OCI-LY3 (cell line): ENCODE results near the gene AREG.

Experiments used
- H2AFZ ChIP-seq: fragments of 200-600, 300-600 bp; shearing (Covaris generic); 2 replicates; pipeline ENCODE4 v1.6.0; 2014; ENCODE audit warnings: antibody characterized with exemption, low read depth, low read length
- H3K27ac ChIP-seq: fragments of 200-600, 300-600 bp; sonication (generic); 2 replicates; pipeline ENCODE4 v1.5.1; 2014; ENCODE audit warnings: mild to moderate bottlenecking, low read length, moderate library complexity, mixed read lengths
- H3K27me3 ChIP-seq: fragments of 200-600, 300-600 bp; sonication (generic); 2 replicates; pipeline ENCODE4 v1.6.1; 2014; ENCODE audit warnings: low read depth, low read length, mixed read lengths
- H3K36me3 ChIP-seq: fragments of 200-600, 300-600 bp; sonication (generic); replicated peaks from 2 replicates; pipeline ENCODE3; 2014; ENCODE audit warnings: low read depth, low read length, mixed read lengths
- H3K4me1 ChIP-seq: fragments of 300-600, 200-600 bp; sonication (generic); 2 replicates; pipeline ENCODE4 v1.6.1; 2014; ENCODE audit warnings: low read length, mixed read lengths
- H3K4me2 ChIP-seq: fragments of 200-600, 300-600 bp; sonication (generic); 2 replicates; pipeline ENCODE4 v1.6.1; 2014; ENCODE audit warnings: low read length, mixed read lengths
- H3K4me3 ChIP-seq: fragments of 300-600, 200-600 bp; sonication (generic); 2 replicates; pipeline ENCODE4 v1.5.1; 2014; ENCODE audit warnings: antibody characterized with exemption, mild to moderate bottlenecking, low read length, moderate library complexity
- H3K79me2 ChIP-seq: fragments of 300-600, 200-600 bp; shearing (Covaris generic); 2 replicates; pipeline ENCODE4 v1.6.1; 2014; ENCODE audit warnings: mild to moderate bottlenecking, low read length, mixed read lengths
- H3K9ac ChIP-seq: fragments of 300-600, 200-600 bp; shearing (Covaris generic); 2 replicates; pipeline ENCODE4 v1.6.0; 2014; ENCODE audit warnings: mild to moderate bottlenecking, low read length, moderate library complexity
- H3K9me3 ChIP-seq: fragments of 200-600, 300-600 bp; shearing (Covaris generic); 2 replicates; pipeline ENCODE4 v1.6.1; 2014; ENCODE audit warnings: low read length, mixed read lengths; ENCODE audit not compliant: insufficient read depth
- H4K20me1 ChIP-seq: fragments of 200-600, 300-600 bp; sonication (generic); 2 replicates; pipeline ENCODE4 v1.6.1; 2016; ENCODE audit warnings: low read length, mixed read lengths; ENCODE audit not compliant: insufficient read depth
- EZH2phosphoT487 ChIP-seq: fragments of 200-600 bp; shearing (Covaris generic); IDR thresholded peaks from 2 replicates; pipeline ENCODE4 v1.6.1; 2018; ENCODE audit warnings: antibody characterized with exemption, mixed run types, low read depth
- TF ChIP-seq, protein P1 (sequence below): fragments of 200-600, 300-600 bp; sonication (generic); IDR thresholded peaks from 2 replicates; pipeline ENCODE4 v1.5.1; 2014; ENCODE audit warnings: antibody characterized with exemption, low read length, low read depth

AREG gene

DNA sequence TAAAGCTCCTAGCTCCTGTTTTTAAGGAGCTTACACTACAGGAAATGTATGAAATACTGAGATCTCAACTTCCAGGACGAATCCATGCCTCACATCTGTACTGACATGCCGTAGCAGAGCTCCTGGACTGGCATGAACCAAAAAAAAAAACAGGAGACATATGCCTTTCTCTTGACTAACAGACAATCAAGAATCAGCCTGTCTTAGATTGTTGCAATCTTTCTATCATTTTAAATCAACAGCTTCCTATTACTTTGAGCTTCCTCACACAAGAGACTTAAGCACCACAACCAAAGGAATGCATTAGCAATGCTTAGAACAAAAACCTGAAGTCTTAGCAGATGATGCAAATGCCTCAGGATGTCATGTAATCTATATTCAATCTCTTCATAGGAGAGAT is 34.7 kb upstream of the AREG start:
- H2AFZ ChIP-seq = no peak overlapping the region
- no peaks in the 10 kb centered on the region for H3K9me3 ChIP-seq
- no peaks in the 10 kb centered on the region for H3K79me2 ChIP-seq
- H3K4me3 ChIP-seq = no peak overlapping the region
- H3K27me3 ChIP-seq = no peaks in the 10 kb centered on the region
- no peaks in the 10 kb centered on the region for H3K4me1 ChIP-seq
- H3K36me3 ChIP-seq = no peaks in the 10 kb centered on the region
- TF ChIP-seq EZH2phosphoT487 = no peak
- TF ChIP-seq, protein P1, sequence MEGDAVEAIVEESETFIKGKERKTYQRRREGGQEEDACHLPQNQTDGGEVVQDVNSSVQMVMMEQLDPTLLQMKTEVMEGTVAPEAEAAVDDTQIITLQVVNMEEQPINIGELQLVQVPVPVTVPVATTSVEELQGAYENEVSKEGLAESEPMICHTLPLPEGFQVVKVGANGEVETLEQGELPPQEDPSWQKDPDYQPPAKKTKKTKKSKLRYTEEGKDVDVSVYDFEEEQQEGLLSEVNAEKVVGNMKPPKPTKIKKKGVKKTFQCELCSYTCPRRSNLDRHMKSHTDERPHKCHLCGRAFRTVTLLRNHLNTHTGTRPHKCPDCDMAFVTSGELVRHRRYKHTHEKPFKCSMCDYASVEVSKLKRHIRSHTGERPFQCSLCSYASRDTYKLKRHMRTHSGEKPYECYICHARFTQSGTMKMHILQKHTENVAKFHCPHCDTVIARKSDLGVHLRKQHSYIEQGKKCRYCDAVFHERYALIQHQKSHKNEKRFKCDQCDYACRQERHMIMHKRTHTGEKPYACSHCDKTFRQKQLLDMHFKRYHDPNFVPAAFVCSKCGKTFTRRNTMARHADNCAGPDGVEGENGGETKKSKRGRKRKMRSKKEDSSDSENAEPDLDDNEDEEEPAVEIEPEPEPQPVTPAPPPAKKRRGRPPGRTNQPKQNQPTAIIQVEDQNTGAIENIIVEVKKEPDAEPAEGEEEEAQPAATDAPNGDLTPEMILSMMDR = no peak
- no peak overlapping the region for H3K9ac ChIP-seq
- H3K4me2 ChIP-seq = no peak overlapping the region
- no peaks in the 10 kb centered on the region for H4K20me1 ChIP-seq
- no peak overlapping the region for H3K27ac ChIP-seq

DNA sequence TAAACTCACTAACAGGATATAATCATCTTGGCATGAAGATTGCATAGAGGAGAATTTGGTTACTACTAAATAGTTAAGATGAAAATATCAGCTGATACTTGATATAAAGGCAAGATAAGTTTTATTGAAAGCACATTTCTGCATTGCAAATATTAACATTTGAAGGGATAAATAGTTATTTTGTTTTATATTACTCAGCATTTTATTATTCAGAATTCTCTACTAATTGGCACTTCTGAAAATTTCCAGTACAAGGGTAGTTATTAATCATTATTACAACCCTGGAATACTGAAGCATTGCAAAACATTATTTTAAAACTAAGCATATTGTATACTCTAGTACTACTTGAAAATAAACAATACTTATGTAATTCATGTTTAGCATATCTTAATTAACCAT is 32.7 kb upstream of the AREG start:
- H3K79me2 ChIP-seq = no peaks in the 10 kb centered on the region
- no peak overlapping the region for H3K9ac ChIP-seq
- H2AFZ ChIP-seq = no peak overlapping the region
- H3K4me2 ChIP-seq = no peak overlapping the region
- H3K9me3 ChIP-seq = no peaks in the 10 kb centered on the region
- H4K20me1 ChIP-seq = no peaks in the 10 kb centered on the region
- no peak overlapping the region for H3K27ac ChIP-seq
- H3K36me3 ChIP-seq = no peaks in the 10 kb centered on the region
- H3K4me1 ChIP-seq = no peaks in the 10 kb centered on the region
- H3K27me3 ChIP-seq = no peaks in the 10 kb centered on the region
- H3K4me3 ChIP-seq = no peak overlapping the region
- TF ChIP-seq, protein P1 = no peak
- no peak for TF ChIP-seq EZH2phosphoT487

DNA sequence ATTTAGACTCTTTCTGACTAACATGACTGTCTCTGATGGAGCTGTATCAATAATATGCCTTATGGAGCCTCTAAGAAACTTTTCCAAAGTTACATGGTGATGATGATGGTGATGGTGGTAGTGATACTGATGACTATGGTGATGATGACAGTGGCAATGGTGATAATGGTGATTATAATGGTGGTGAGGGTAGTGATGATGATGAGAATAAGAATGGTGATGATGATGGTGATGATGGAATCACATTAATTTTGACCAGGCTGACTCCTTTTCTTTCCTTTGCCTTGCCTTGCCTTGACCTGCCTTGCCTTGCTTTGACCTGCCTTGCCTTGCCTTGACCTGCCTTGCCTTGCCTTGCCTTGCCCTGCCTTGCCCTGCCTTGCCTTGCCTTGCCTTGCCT is 31.7 kb upstream of the AREG start:
- H3K9me3 ChIP-seq = no peaks in the 10 kb centered on the region
- no peak overlapping the region for H3K4me3 ChIP-seq
- H3K79me2 ChIP-seq = no peaks in the 10 kb centered on the region
- TF ChIP-seq EZH2phosphoT487 = no peak
- TF ChIP-seq, protein P1 = no peak
- no peaks in the 10 kb centered on the region for H3K27me3 ChIP-seq
- no peak overlapping the region for H3K9ac ChIP-seq
- no peaks in the 10 kb centered on the region for H4K20me1 ChIP-seq
- no peak overlapping the region for H2AFZ ChIP-seq
- no peak overlapping the region for H3K27ac ChIP-seq
- no peaks in the 10 kb centered on the region for H3K36me3 ChIP-seq
- H3K4me2 ChIP-seq = no peak overlapping the region
- no peaks in the 10 kb centered on the region for H3K4me1 ChIP-seq

DNA sequence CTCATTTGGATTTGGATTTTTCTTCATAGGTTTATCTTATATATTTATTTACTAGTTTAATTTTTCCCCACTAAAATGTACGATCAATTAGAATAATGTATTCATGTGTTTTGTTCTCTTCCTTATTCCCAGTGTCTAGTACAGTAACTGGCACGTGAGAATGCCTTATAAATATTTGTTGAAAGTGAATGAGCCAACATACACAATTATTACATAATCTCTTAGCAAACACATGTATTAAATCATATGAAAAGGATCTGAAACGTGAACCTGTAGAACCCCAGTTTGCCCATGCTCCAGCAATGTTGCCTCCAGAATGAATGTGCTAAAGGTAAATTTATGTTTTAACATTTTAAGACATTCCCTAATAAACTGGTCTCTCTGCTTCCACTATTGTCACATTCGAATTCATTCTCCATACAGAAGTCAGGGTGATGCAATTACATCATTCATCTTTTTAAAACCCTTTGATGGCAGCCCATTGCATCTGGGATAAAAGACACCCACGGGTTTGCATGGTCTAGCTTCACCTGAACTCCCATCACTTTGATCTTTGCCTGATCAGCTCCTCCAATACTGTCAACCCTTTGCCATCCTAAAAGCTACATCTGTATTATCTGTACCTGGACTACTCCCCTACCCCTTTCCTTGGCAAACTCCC is 30.7 kb upstream of the AREG start:
- Histone ChIP-seq H3K4me2 (no peak overlapping the region), H3K36me3 (no peaks in the 10 kb centered on the region), H3K27me3 (no peaks in the 10 kb centered on the region), H3K9me3 (no peaks in the 10 kb centered on the region), H2AFZ (no peak overlapping the region), H3K4me3 (no peak overlapping the region), H4K20me1 (no peaks in the 10 kb centered on the region), H3K27ac (no peak overlapping the region), H3K9ac (no peak overlapping the region), H3K4me1 (no peaks in the 10 kb centered on the region), H3K79me2 (no peaks in the 10 kb centered on the region)
- TF ChIP-seq, protein P1 = no peak
- no peak for TF ChIP-seq EZH2phosphoT487
